Activated naive CD4-positive, alpha-beta T cell treated with anti-CD3 and anti-CD28 coated beads for 36 hours (primary cell): ENCODE data around the gene NEDD4L. TPM values are rescaled to one million over a fixed set of nuclear protein-coding genes. Genes with fewer than 3 reads are reported as not detected.

Source experiments
- CTCF ChIA-PET: fragments of 350-600 bp; sonication (Branson Sonifier 250); formaldehyde crosslinking; loops from one replicate; lab custom pipeline; 2021; ENCODE audit warnings: antibody characterized with exemption; lab: Charles Lee
- DNase-seq: peaks from one replicate; pipeline ENCODE4 v3.0.0-alpha.2; 2020
- H3K27ac Mint-ChIP-seq: one replicate; pipeline ENCODE4 v1.8.0; 2021; ENCODE audit warnings: mild to moderate bottlenecking, mixed read lengths
- H3K27me3 Mint-ChIP-seq: one replicate; pipeline ENCODE4 v1.8.0; 2021; ENCODE audit warnings: low read depth, mixed read lengths
- H3K36me3 Mint-ChIP-seq: one replicate; pipeline ENCODE4 v1.8.0; 2021; ENCODE audit warnings: low read depth, mixed read lengths
- H3K4me1 Mint-ChIP-seq: one replicate; pipeline ENCODE4 v1.8.0; 2021; ENCODE audit warnings: low read depth, mixed read lengths
- H3K4me3 Mint-ChIP-seq: one replicate; pipeline ENCODE4 v1.8.0; 2021; ENCODE audit warnings: mild to moderate bottlenecking, moderate library complexity, mixed read lengths
- H3K9me3 Mint-ChIP-seq: one replicate; pipeline ENCODE4 v1.8.0; 2021; ENCODE audit warnings: mixed read lengths
- intact Hi-C: fragments of 100-400 bp; cut with micrococcal nuclease; formaldehyde crosslinking; loops from one replicate; pipeline ENCODE4 v1.15.1; 2023
- total RNA-seq, 2 experiments: library from RNA; stranded (reverse); gene quantifications; one replicate each; pipeline ENCODE4 v1.2.3, GENCODE V29; 2021

The NEDD4L gene
- total RNA-seq, 2 experiments from 2014 or later: 5.3 to 5.6 TPM

- Mint-ChIP-seq H3K27ac (no peak overlapping the region), H3K27me3 (peaks cover 8% of the 10 kb centered on the region), H3K9me3 (no peaks in the 10 kb centered on the region), H3K4me3 (no peak overlapping the region), H3K4me1 (no peaks in the 10 kb centered on the region), H3K36me3 (no peaks in the 10 kb centered on the region)
- intact Hi-C loops: no loop called here
- CTCF ChIA-PET: interaction anchor here (1.3 kb wide), 1 partner anchor 40 kb away, joined by 3 read pairs; no protein-coding TSS in a partner anchor
- no peak for DNase-seq
Observed at GRCh38 chr18:58078889-58079573, 35.0 kb downstream of the NEDD4L start.

DNA sequence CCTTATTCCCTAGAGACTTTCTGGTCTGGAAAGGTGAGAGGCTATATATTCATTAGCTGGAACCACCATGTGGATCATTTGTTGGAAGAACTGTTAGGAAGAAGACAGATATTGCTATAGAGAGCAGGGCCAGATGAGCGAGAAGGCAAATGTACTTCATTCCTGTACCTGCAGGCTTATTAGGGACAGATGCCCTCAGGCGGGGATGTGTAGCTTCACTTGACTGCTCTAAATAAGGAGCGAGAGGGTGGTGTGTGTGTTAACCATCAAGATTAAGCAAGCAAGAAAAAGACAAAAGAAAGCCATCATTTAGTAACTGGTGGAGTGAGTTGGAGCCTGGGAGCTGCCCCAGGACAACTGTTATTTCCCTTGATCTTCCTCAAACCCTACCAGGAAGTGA is 36.4 kb downstream of the NEDD4L start:
- no peaks in the 10 kb centered on the region for H3K4me1 Mint-ChIP-seq
- peaks cover 11% of the 10 kb centered on the region for H3K27me3 Mint-ChIP-seq
- no peak for DNase-seq
- CTCF ChIA-PET: no interaction called here
- H3K27ac Mint-ChIP-seq: no peak overlapping the region
- no peak overlapping the region for H3K4me3 Mint-ChIP-seq
- no peaks in the 10 kb centered on the region for H3K36me3 Mint-ChIP-seq
- no peaks in the 10 kb centered on the region for H3K9me3 Mint-ChIP-seq
- intact Hi-C loops: no loop called here

DNA sequence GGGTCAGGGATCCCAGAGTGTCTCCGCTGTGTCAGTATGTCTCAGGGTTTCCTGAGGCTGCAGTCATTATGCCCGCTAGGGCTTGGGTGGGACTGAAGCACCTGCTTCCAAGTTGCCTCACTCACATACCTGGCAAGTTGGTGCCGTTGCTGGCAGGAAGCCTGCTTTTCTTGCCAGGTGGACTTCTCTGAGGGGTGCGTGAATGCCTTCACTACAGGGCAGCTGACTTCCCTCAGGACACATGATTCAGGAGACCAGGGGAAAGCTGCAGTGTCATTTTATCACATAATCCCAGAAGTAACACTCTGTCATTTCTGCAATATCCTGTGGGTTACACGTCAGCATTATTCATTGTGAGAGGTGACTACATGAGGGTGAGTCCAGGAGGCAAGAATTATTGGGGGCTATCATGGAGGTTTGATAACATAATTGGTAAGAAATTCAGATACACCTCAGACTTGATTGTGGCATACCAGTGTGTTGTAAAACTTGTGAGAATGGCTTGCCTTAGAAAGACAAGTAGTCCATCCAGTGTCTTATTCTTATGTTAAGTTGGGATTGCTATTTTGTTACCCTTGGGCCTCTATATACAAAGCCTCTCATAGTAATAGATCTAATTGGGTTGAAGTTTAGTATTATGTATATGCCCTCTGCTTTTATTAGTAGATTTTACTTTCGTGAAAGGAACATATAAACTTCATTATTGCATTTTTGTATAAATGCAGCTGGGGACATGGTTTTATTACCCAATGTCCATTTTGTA is 44.1 kb downstream of the NEDD4L start:
- Mint-ChIP-seq H3K27me3 (peaks cover 11% of the 10 kb centered on the region), H3K4me1 (peaks cover 3% of the 10 kb centered on the region), H3K4me3 (no peak overlapping the region), H3K36me3 (no peaks in the 10 kb centered on the region), H3K9me3 (no peaks in the 10 kb centered on the region), H3K27ac (no peak overlapping the region)
- DNase-seq: peak; percentile 6
- CTCF ChIA-PET: interaction anchor here (0.7 kb wide), 2 partner anchors 48 to 166 kb away, joined by 4 read pairs; no protein-coding TSS in a partner anchor
- intact Hi-C loops: no loop called here

GRCh38 chr18:58088691-58089065 is 44.7 kb downstream of the NEDD4L start:
- peaks cover 3% of the 10 kb centered on the region for H3K4me1 Mint-ChIP-seq
- CTCF ChIA-PET: interaction anchor here (0.7 kb wide), 1 partner anchor 165 kb away, joined by 4 read pairs; no protein-coding TSS in a partner anchor
- no peaks in the 10 kb centered on the region for H3K36me3 Mint-ChIP-seq
- no peak overlapping the region for H3K4me3 Mint-ChIP-seq
- H3K27me3 Mint-ChIP-seq: peaks cover 11% of the 10 kb centered on the region
- H3K27ac Mint-ChIP-seq: no peak overlapping the region
- DNase-seq: no peak
- H3K9me3 Mint-ChIP-seq: no peaks in the 10 kb centered on the region
- intact Hi-C loops: no loop called here

DNA sequence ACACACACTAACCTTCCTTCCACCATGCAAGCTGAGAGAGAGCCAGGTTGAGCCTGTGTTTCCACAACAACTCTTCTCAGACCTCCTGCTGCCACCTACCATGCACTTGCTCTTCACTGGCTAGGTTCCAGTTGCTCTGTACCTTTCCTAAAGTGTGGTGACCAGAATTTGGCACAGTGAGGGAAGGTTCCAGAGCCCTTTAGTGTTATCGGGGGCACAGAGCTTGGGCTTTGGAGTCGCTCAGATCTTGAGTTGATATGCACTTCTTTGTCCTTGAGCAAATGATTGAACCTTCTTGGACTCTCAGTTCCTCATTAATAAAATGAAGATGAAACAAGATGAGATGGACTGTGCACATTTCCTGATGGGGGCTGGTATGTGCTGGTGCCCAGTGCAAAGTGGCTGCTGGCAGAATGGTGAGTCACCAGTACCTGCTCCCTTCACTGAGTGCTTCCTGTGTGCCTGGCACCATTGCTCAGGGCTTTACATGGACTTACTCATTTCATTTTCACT is 47.1 kb downstream of the NEDD4L start:
- Mint-ChIP-seq H3K27ac (no peak overlapping the region), H3K4me1 (peaks cover 3% of the 10 kb centered on the region), H3K27me3 (peaks cover 6% of the 10 kb centered on the region), H3K36me3 (no peaks in the 10 kb centered on the region), H3K9me3 (no peaks in the 10 kb centered on the region), H3K4me3 (no peak overlapping the region)
- intact Hi-C loops: no loop called here
- CTCF ChIA-PET: interaction anchor here (0.7 to 1.1 kb wide), 3 partner anchors 26 to 46 kb away, joined by 3 read pairs; no protein-coding TSS in a partner anchor
- DNase-seq: peak; percentile 12

DNA sequence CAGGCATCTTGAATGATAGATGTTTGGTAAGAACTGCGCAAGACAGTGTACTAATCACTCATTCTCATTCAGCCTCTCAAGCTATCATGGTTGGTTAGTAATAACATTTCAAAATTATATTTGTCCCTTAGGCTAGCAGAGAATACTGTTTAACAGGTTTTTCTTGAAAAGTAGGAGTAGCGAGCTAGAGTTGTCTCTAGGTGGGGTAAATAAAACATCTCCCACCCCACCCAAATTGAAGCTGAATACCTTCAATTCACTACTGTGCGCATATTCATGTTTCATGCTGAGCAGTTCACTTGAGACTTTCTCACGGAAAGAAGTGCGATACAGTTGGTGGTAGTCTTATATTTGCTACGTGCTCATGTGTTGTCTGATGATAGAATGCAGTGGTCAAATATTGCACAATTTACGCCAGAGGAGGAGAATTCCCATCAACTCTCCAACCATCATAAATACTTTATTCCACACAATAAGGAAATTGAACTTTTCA is 49.3 kb downstream of the NEDD4L start:
- no peaks in the 10 kb centered on the region for H3K36me3 Mint-ChIP-seq
- H3K9me3 Mint-ChIP-seq: no peaks in the 10 kb centered on the region
- H3K4me3 Mint-ChIP-seq: no peak overlapping the region
- no peaks in the 10 kb centered on the region for H3K4me1 Mint-ChIP-seq
- no peak overlapping the region for H3K27ac Mint-ChIP-seq
- no peaks in the 10 kb centered on the region for H3K27me3 Mint-ChIP-seq
- CTCF ChIA-PET: interaction anchor here (0.6 to 1.2 kb wide), 4 partner anchors 17 to 252 kb away, joined by 3 to 5 read pairs (median 3); no protein-coding TSS in a partner anchor
- intact Hi-C loops: no loop called here
- DNase-seq: no peak

- no peaks in the 10 kb centered on the region for H3K36me3 Mint-ChIP-seq
- intact Hi-C loops: no loop called here
- H3K4me1 Mint-ChIP-seq: no peaks in the 10 kb centered on the region
- no peak for DNase-seq
- H3K27me3 Mint-ChIP-seq: no peaks in the 10 kb centered on the region
- H3K4me3 Mint-ChIP-seq: no peak overlapping the region
- no peaks in the 10 kb centered on the region for H3K9me3 Mint-ChIP-seq
- CTCF ChIA-PET: interaction anchor here (0.8 kb wide), 1 partner anchor 26 kb away, joined by 5 read pairs; no protein-coding TSS in a partner anchor
- H3K27ac Mint-ChIP-seq: no peak overlapping the region
Observed at GRCh38 chr18:58095222-58095621, 51.2 kb downstream of the NEDD4L start.

DNA sequence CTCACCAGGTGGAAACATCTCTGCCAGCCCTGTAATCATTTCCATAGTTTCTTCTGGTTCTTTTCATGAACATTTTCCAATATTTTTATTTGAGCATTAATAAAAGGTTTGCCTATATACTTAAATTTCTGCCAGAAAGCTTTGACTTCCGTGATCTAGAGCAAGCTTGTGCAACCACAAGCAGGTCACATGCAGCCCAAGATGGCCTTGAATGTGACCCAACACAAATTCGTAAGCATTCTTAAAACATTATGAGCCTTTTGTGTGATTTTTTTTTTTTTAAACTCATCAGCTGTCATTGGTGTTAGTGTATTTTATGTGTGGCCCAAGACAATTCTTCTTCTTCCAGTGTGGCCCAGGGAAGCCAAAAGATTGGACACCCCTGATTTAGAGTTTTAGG is 51.6 kb downstream of the NEDD4L start:
- intact Hi-C loops: no loop called here
- no peaks in the 10 kb centered on the region for H3K9me3 Mint-ChIP-seq
- no peaks in the 10 kb centered on the region for H3K4me1 Mint-ChIP-seq
- H3K4me3 Mint-ChIP-seq: no peak overlapping the region
- no peak for DNase-seq
- CTCF ChIA-PET: interaction anchor here (0.8 kb wide), 1 partner anchor 26 kb away, joined by 5 read pairs; no protein-coding TSS in a partner anchor
- H3K36me3 Mint-ChIP-seq: no peaks in the 10 kb centered on the region
- H3K27ac Mint-ChIP-seq: no peak overlapping the region
- H3K27me3 Mint-ChIP-seq: no peaks in the 10 kb centered on the region

DNA sequence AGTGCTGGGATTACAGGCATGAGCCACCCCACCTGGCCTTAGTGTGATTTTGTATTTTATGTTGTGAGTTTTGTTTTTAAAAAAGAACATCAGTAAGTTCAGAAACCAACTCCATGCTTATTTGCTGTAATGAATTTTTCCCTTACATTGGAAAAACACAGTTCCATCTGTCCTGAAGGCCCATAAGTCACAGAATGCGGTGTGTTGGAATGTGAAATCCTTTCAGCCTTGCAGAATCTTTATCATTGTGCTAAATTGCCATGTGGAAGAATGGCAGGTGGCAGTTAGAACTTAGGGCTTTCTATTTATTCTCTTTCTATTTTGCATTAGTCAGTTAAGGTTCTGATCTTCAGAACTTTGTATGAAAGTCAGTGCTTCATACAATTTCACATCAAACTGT is 52.6 kb downstream of the NEDD4L start:
- Mint-ChIP-seq H3K27ac (no peak overlapping the region), H3K27me3 (no peaks in the 10 kb centered on the region), H3K9me3 (no peaks in the 10 kb centered on the region), H3K4me3 (no peak overlapping the region), H3K4me1 (no peaks in the 10 kb centered on the region), H3K36me3 (no peaks in the 10 kb centered on the region)
- intact Hi-C loops: no loop called here
- CTCF ChIA-PET: no interaction called here
- no peak for DNase-seq

GRCh38 chr18:58097121-58097906 is 53.3 kb downstream of the NEDD4L start:
- Mint-ChIP-seq H3K27ac (no peak overlapping the region), H3K4me1 (no peaks in the 10 kb centered on the region), H3K4me3 (no peak overlapping the region), H3K27me3 (no peaks in the 10 kb centered on the region), H3K36me3 (no peaks in the 10 kb centered on the region), H3K9me3 (no peaks in the 10 kb centered on the region)
- intact Hi-C loops: no loop called here
- CTCF ChIA-PET: no interaction called here
- DNase-seq: no peak

GRCh38 chr18:58097907-58098166 is 53.8 kb downstream of the NEDD4L start:
- no peaks in the 10 kb centered on the region for H3K36me3 Mint-ChIP-seq
- H3K4me1 Mint-ChIP-seq: no peaks in the 10 kb centered on the region
- no peak for DNase-seq
- no peaks in the 10 kb centered on the region for H3K27me3 Mint-ChIP-seq
- no peak overlapping the region for H3K27ac Mint-ChIP-seq
- intact Hi-C loops: no loop called here
- H3K4me3 Mint-ChIP-seq: no peak overlapping the region
- CTCF ChIA-PET: no interaction called here
- H3K9me3 Mint-ChIP-seq: no peaks in the 10 kb centered on the region

DNA sequence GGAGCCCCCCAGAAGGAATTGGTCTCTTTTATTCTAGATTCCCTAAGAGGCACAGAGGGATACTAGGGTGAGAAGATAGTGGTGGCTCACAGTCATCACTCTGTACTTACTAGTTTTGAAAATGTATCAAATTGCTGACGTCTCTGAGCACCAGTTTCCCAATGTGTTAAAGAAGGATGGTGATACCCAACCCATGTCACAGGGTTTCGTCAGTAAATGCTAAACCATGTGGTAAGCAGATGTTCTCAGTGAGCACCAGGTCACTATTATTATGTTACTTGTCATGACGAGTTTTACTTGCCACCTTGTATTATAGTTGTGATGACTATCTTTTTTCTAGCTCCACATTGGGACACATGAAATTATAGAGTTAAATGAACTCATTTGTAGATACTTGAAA is 54.7 kb downstream of the NEDD4L start:
- CTCF ChIA-PET: no interaction called here
- H3K4me3 Mint-ChIP-seq: no peak overlapping the region
- intact Hi-C loops: no loop called here

More for the DNA sequence above, 54.7 kb downstream of the NEDD4L start:
- H3K4me1 Mint-ChIP-seq: no peaks in the 10 kb centered on the region
- DNase-seq: no peak
- H3K36me3 Mint-ChIP-seq: no peaks in the 10 kb centered on the region
- H3K9me3 Mint-ChIP-seq: no peaks in the 10 kb centered on the region
- no peak overlapping the region for H3K27ac Mint-ChIP-seq
- H3K27me3 Mint-ChIP-seq: no peaks in the 10 kb centered on the region
